Lower leg skin (tissue), 4 donors: ENCODE measurements around the gene XPNPEP2. TPM values are rescaled to one million over a fixed set of nuclear protein-coding genes. Genes with fewer than 3 reads are reported as not detected.

ENCODE experiments used
- DNase-seq, 2 donors: peaks; one replicate each; pipeline ENCODE4 v3.0.0-alpha.2; 2019; ENCODE audit warnings: low spot score in 2 of 2
- H3K4me3 ChIP-seq: fragments of 200-600 bp; sonication (generic); 2 replicates; pipeline ENCODE4 v1.5.1; 2017; ENCODE audit warnings: mild to moderate bottlenecking, low read depth; ENCODE audit not compliant: poor library complexity, severe bottlenecking
- CTCF ChIP-seq, 3 donors: fragments of 450-650 bp; IDR thresholded peaks; one replicate each; pipeline ENCODE4 v1.5.1; 2016; ENCODE audit warnings: antibody characterized with exemption in 3 of 3, mild to moderate bottlenecking in 3 of 3, moderate library complexity in 2 of 3
- POLR2A ChIP-seq, 2 donors: fragments of 450-650 bp; IDR thresholded peaks; one replicate each; pipeline ENCODE4 v1.6.1; 2016 to 2017; ENCODE audit warnings: antibody characterized with exemption in 2 of 2, mild to moderate bottlenecking in 1 of 2, moderate library complexity in 1 of 2
- WGBS, 2 donors: methylation state at CpG; one replicate each; pipeline ENCODE4 v1.1.5; 2018; 5-methylcytosine and 5-hydroxymethylcytosine counted together
- intact Hi-C: fragments of 100-400 bp; cut with DNase I; formaldehyde crosslinking; loops from one replicate; pipeline ENCODE4 v1.15.0; 2023; ENCODE audit warnings: low total_unique reads
- total RNA-seq, 4 donors: library from RNA; depleted of rRNA; stranded (reverse); fragments of >200 nt; gene quantifications; one replicate each; pipeline ENCODE4 v1.1.0, GENCODE V29; 2016

Gene XPNPEP2
- total RNA-seq, 4 donors from 2014 or later = 1.3 to 5.0 (median 2.2) TPM

GRCh38 chrX:129790808-129791207, 52.0 kb downstream of the XPNPEP2 start:
- WGBS, 2 donors = 87 to 95% methylated on average over 7 to 9 of the region's 9 CpGs
- no peak overlapping the region for H3K4me3 ChIP-seq
- no peak for TF ChIP-seq POLR2A (IDR thresholded peaks at IDR 0.05)
- no peak for TF ChIP-seq CTCF (IDR thresholded peaks at IDR 0.05)
- DNase-seq = peak in 1 of 2 donors; percentile 71
- intact Hi-C loops = no loop called here

GRCh38 chrX:129791336-129791735, 52.6 kb downstream of the XPNPEP2 start:
- 82 to 84% methylated on average over 6 to 8 of the region's 8 CpGs for WGBS, 2 donors
- no peak for TF ChIP-seq CTCF (IDR thresholded peaks at IDR 0.05)
- no peak for TF ChIP-seq POLR2A (IDR thresholded peaks at IDR 0.05)
- H3K4me3 ChIP-seq = no peak overlapping the region
- intact Hi-C loops = no loop called here
- DNase-seq = no peak

- intact Hi-C loops = no loop called here
- WGBS, 2 donors = 82 to 83% methylated on average over 10 to 11 of the region's 11 CpGs
- no peak for TF ChIP-seq POLR2A (IDR thresholded peaks at IDR 0.05)
- no peak for TF ChIP-seq CTCF (IDR thresholded peaks at IDR 0.05)
- DNase-seq = peak in 1 of 2 donors; percentile 80
- no peak overlapping the region for H3K4me3 ChIP-seq
Observed at GRCh38 chrX:129791961-129792570, 53.3 kb downstream of the XPNPEP2 start.

- TF ChIP-seq CTCF (IDR thresholded peaks at IDR 0.05) (no peak), POLR2A (IDR thresholded peaks at IDR 0.05) (no peak)
- 90 to 100% methylated on average over 5 to 16 of the region's 18 CpGs for WGBS, 2 donors
- DNase-seq = peak in 1 of 2 donors; percentile 74
- no peak overlapping the region for H3K4me3 ChIP-seq
- intact Hi-C loops = no loop called here
Observed at GRCh38 chrX:129792586-129793291, 54.0 kb downstream of the XPNPEP2 start.

- intact Hi-C loops = no loop called here
- TF ChIP-seq CTCF (IDR thresholded peaks at IDR 0.05) (no peak), POLR2A (IDR thresholded peaks at IDR 0.05) (no peak)
- no peak overlapping the region for H3K4me3 ChIP-seq
- peak in 1 of 2 donors; percentile 73 for DNase-seq
- WGBS, 2 donors = 87 to 92% methylated on average over 8 to 15 of the region's 20 CpGs
Observed at GRCh38 chrX:129793604-129794191, 54.9 kb downstream of the XPNPEP2 start.
